Mesendoderm (in vitro differentiated cells): ENCODE measurements around the gene CLCN6.

Experiments used
- DNase-seq: peaks from one replicate; pipeline ENCODE4 v3.0.0; 2013
- H2AK5ac ChIP-seq: 2 replicates; pipeline ENCODE4 v1.6.1; 2013; ENCODE audit warnings: low read length, inconsistent platforms
- H2BK120ac ChIP-seq: 2 replicates; pipeline ENCODE4 v1.6.1; 2013; ENCODE audit warnings: low read depth, mild to moderate bottlenecking, low read length, moderate library complexity, mixed read lengths
- H2BK15ac ChIP-seq: replicated peaks from 2 replicates; pipeline ENCODE4 v1.6.1; 2013; ENCODE audit warnings: low read depth, mild to moderate bottlenecking, moderate library complexity
- H2BK5ac ChIP-seq: 2 replicates; pipeline ENCODE4 v1.6.1; 2013; ENCODE audit warnings: low read length, inconsistent platforms
- H3K18ac ChIP-seq: 2 replicates; pipeline ENCODE4 v1.6.1; 2013; ENCODE audit warnings: mild to moderate bottlenecking, low read length, mixed read lengths
- H3K23ac ChIP-seq: one replicate; pipeline ENCODE4 v1.6.1; 2013; ENCODE audit warnings: low read length
- H3K27ac ChIP-seq: 2 replicates; pipeline ENCODE4 v1.5.1; 2013; ENCODE audit warnings: low read depth, mild to moderate bottlenecking, inconsistent platforms, low read length, moderate library complexity
- H3K27me3 ChIP-seq: 2 replicates; pipeline ENCODE4 v1.6.1; 2013; ENCODE audit warnings: low read length, control low read depth, mild to moderate bottlenecking, inconsistent platforms; ENCODE audit not compliant: insufficient read depth, poor library complexity
- H3K36me3 ChIP-seq: 2 replicates; pipeline ENCODE4 v1.6.1; 2013; ENCODE audit warnings: low read length, inconsistent platforms; ENCODE audit not compliant: control insufficient read depth, insufficient read depth
- H3K4ac ChIP-seq: one replicate; pipeline ENCODE4 v1.6.1; 2013; ENCODE audit warnings: low read depth, mild to moderate bottlenecking, low read length, moderate library complexity
- H3K4me1 ChIP-seq: 2 replicates; pipeline ENCODE4 v1.6.1; 2013; ENCODE audit warnings: low read depth, low read length, inconsistent platforms; ENCODE audit not compliant: control insufficient read depth
- H3K4me2 ChIP-seq: 2 replicates; pipeline ENCODE4 v1.6.1; 2013; ENCODE audit warnings: low read length
- H3K4me3 ChIP-seq: 2 replicates; pipeline ENCODE4 v1.5.1; 2013; ENCODE audit warnings: mild to moderate bottlenecking, low read length
- H3K56ac ChIP-seq: one replicate; pipeline ENCODE4 v1.6.1; 2013; ENCODE audit warnings: low read length
- H3K79me1 ChIP-seq: 2 replicates; pipeline ENCODE4 v1.6.1; 2013; ENCODE audit warnings: low read length, inconsistent platforms
- H3K79me2 ChIP-seq: 2 replicates; pipeline ENCODE4 v1.6.1; 2013; ENCODE audit warnings: mild to moderate bottlenecking, low read length; ENCODE audit not compliant: control insufficient read depth, insufficient read depth
- H3K9ac ChIP-seq: 2 replicates; pipeline ENCODE4 v1.6.1; 2013; ENCODE audit warnings: low read length, inconsistent platforms
- H4K5ac ChIP-seq: one replicate; pipeline ENCODE4 v1.6.1; 2013; ENCODE audit warnings: low read length
- H4K8ac ChIP-seq: one replicate; pipeline ENCODE4 v1.6.1; 2013; ENCODE audit warnings: low read depth, mild to moderate bottlenecking, control low read depth, low read length, moderate library complexity
- WGBS: extraction: QIAGEN DNeasy Blood & Tissue Kit; methylation state at CpG from one replicate; pipeline ENCODE4 v1.1.7; 2013; ENCODE audit warnings: low lambda C conversion rate, missing lambda C conversion rate; ENCODE audit not compliant: insufficient coverage; ENCODE audit errors: extremely low coverage; 5-methylcytosine and 5-hydroxymethylcytosine counted together

The CLCN6 gene

DNA sequence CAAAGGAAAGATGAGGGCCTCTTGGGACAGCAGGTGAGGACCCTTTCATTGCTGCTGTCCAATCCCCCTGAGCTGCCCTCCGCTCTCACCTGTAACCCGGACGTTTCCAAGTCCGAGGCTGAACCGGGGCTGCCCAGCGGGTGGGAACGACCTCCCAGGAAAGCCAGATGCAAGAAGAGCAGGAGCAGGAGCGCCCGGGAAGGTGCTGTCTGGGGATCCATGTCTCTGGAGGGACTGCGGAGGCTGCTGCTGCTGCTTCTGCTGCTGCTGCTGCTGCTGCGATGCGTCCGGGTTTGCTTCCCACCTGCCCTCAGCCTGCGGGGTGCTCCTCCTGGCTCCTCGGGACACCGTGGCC, 52.6 kb downstream of the CLCN6 start, which contains the start of gene NPPB:
NPPB (minus strand) TSS at position 333 of the 355 bp plus-strand sequence; CDS start at position 221, 112 bp downstream.
- H2BK5ac ChIP-seq: no peak within 1 kb of the TSS
- H3K23ac ChIP-seq: no peak within 1 kb of the TSS
- no peaks in the 10 kb centered on the region for H3K79me1 ChIP-seq
- no peaks in the 10 kb centered on the region for H3K4me1 ChIP-seq
- H3K18ac ChIP-seq: no peak within 1 kb of the TSS
- no peak within 1 kb of the TSS for H4K5ac ChIP-seq
- no peak within 1 kb of the TSS for H2BK15ac ChIP-seq
- no peak within 1 kb of the TSS for H3K9ac ChIP-seq
- H3K4me3 ChIP-seq: no peak within 1 kb of the TSS
- H4K8ac ChIP-seq: no peak within 1 kb of the TSS
- H2BK120ac ChIP-seq: no peak within 1 kb of the TSS
- H3K27me3 ChIP-seq: no peaks in the 10 kb centered on the region
- no peaks in the 10 kb centered on the region for H3K36me3 ChIP-seq
- WGBS: no CpG with 5 or more reads among the region's 16 CpGs
- DNase-seq: no peak
- H3K56ac ChIP-seq: no peak within 1 kb of the TSS
- H2AK5ac ChIP-seq: no peak within 1 kb of the TSS
- no peak within 1 kb of the TSS for H3K4ac ChIP-seq
- H3K4me2 ChIP-seq: peak within 1 kb of the TSS; percentile 27
- H3K27ac ChIP-seq: peak within 1 kb of the TSS; percentile 30
- H3K79me2 ChIP-seq: no peaks in the 10 kb centered on the region

DNA sequence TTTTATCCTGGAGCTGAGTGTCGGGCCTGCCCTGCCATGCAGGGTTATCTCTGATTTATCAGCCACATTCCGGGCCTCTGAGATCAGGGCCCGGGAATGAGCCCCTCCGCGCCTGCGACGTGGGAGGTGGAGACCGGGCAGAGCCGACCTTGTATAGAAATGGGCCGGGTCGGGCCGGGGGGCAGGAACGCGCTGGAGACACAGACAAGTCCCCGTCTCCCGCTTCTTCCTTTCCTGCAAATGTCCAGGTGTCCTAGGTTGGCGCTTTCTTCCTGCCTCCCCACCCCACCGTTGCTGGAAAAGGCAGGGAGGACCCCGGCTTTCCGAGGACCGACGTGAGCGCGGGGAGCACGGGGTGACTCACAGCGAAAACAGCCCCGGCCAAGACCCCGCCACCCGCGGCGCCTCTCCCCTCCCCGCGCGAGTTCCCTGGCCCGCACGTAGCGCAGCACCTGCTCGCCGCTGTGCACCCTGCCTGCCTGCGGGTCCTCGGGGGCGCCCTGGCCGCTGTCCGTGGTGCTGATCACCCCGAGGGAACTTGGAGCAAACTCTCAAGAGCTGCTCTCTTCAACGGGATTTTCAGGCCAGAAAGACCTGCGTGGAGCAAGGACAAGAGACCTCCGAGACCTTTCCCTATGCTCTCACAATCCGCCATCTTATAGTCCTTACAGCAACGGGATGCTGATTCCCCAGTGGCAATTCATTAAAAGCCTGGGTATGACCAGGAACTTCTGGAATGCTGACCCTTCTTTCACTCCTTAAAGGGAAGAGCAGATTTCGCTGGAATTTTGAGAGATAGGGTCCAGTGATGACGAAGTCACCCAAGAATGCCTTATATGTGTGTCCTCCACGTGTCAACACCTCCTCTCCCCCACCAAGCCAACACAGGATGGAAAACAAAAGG, 53.2 kb downstream of the CLCN6 start:
- Histone ChIP-seq H4K5ac (no peak overlapping the region), H3K27me3 (no peaks in the 10 kb centered on the region), H3K79me2 (no peaks in the 10 kb centered on the region), H3K4me3 (no peak overlapping the region), H2BK5ac (no peak overlapping the region), H3K18ac (no peak overlapping the region), H3K9ac (no peak overlapping the region), H3K79me1 (no peaks in the 10 kb centered on the region), H2BK120ac (no peak overlapping the region), H2AK5ac (no peak overlapping the region), H2BK15ac (no peak overlapping the region), H3K23ac (no peak overlapping the region), H3K27ac (peak overlapping the region; percentile 30), H4K8ac (no peak overlapping the region), H3K56ac (no peak overlapping the region), H3K4me2 (peak overlapping the region; percentile 27), H3K36me3 (no peaks in the 10 kb centered on the region), H3K4me1 (no peaks in the 10 kb centered on the region), H3K4ac (no peak overlapping the region)
- DNase-seq: peak; percentile 98
- no CpG with 5 or more reads among the region's 53 CpGs for WGBS

DNA sequence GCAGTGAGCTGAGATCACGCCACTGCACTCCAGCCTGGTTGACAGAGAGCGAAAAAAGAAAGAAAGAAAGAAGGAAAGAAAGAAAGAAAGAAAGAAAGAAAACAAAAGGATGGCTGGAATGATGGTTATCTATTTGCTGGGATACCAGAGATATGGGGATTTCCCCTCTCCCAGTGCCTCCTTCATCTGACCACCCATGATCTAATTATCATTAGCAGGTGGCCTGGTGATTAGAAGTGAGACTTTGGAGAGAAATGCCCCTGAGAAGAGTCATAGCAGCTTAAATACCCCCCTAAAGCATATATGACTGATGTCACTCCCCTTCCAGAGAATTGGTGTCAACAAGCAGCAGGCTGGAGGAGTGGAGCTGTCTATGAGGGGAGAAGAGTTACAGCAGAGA, 54.1 kb downstream of the CLCN6 start:
- Histone ChIP-seq H2BK120ac (no peak overlapping the region), H2BK15ac (no peak overlapping the region), H3K4me1 (no peaks in the 10 kb centered on the region), H3K36me3 (no peaks in the 10 kb centered on the region), H3K4me2 (no peak overlapping the region), H3K9ac (no peak overlapping the region), H3K23ac (no peak overlapping the region), H4K8ac (no peak overlapping the region), H4K5ac (no peak overlapping the region), H3K27ac (no peak overlapping the region), H2AK5ac (no peak overlapping the region), H3K27me3 (no peaks in the 10 kb centered on the region), H3K79me2 (no peaks in the 10 kb centered on the region), H2BK5ac (no peak overlapping the region), H3K79me1 (no peaks in the 10 kb centered on the region), H3K4ac (no peak overlapping the region), H3K56ac (no peak overlapping the region), H3K4me3 (no peak overlapping the region), H3K18ac (no peak overlapping the region)
- no CpG with 5 or more reads among the region's 2 CpGs for WGBS
- peak; percentile 72 for DNase-seq

DNA sequence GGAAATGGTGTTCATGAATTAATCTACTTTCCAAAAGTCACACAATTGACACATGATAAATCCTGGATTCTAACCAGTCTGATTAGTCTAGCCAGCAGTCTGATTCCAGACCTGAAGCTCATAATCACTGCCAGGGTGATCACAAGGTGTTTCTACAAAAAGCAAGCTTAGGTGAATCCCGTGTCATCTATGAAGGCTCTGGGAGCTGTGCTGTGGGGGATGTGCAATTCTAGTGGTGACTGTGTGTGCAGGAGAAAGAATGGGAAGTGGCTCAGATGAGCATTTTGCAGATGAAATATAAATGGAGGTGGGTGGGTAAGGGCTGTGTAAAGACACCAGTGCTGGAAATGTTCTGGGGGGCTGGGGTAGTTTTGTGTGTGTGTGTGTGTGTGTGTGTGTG, 54.6 kb downstream of the CLCN6 start:
- no peak overlapping the region for H4K8ac ChIP-seq
- no peak overlapping the region for H2BK5ac ChIP-seq
- no peak overlapping the region for H2AK5ac ChIP-seq
- no peak overlapping the region for H3K27ac ChIP-seq
- DNase-seq: no peak
- H3K4me2 ChIP-seq: no peak overlapping the region
- no peak overlapping the region for H2BK15ac ChIP-seq
- no peak overlapping the region for H3K23ac ChIP-seq
- H3K27me3 ChIP-seq: no peaks in the 10 kb centered on the region
- no peak overlapping the region for H4K5ac ChIP-seq
- no peaks in the 10 kb centered on the region for H3K79me2 ChIP-seq
- no peak overlapping the region for H2BK120ac ChIP-seq
- WGBS: no CpG with 5 or more reads among the region's 1 CpG
- no peak overlapping the region for H3K9ac ChIP-seq
- H3K4me3 ChIP-seq: no peak overlapping the region
- no peaks in the 10 kb centered on the region for H3K79me1 ChIP-seq
- no peaks in the 10 kb centered on the region for H3K36me3 ChIP-seq
- H3K4me1 ChIP-seq: no peaks in the 10 kb centered on the region
- H3K56ac ChIP-seq: no peak overlapping the region
- H3K18ac ChIP-seq: no peak overlapping the region
- no peak overlapping the region for H3K4ac ChIP-seq

DNA sequence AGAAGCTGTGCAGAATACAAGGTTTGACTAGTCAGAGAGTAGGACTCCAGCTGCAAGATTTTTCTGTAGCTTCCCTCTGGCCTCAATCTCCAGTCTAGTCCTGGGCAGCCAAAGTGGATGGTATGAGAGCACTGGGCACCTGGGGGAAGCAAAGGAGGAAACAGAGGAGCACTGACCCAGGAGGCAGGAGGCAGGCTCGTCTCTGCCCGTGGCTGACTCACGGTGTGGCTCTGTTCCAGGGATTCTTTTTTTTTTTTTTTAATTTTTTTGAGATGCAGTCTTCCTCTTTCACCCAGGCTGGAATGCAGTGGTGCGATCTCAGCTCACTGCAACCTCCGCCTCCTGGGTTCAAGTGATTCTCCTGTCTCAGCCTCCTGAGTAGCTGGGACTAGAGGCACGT, 56.9 kb downstream of the CLCN6 start:
- no peak overlapping the region for H2BK5ac ChIP-seq
- H3K56ac ChIP-seq: no peak overlapping the region
- H3K27ac ChIP-seq: no peak overlapping the region
- no peak overlapping the region for H3K9ac ChIP-seq
- no peaks in the 10 kb centered on the region for H3K79me1 ChIP-seq
- H3K27me3 ChIP-seq: no peaks in the 10 kb centered on the region
- H2BK15ac ChIP-seq: no peak overlapping the region
- H3K79me2 ChIP-seq: no peaks in the 10 kb centered on the region
- H2BK120ac ChIP-seq: no peak overlapping the region
- DNase-seq: no peak
- H3K36me3 ChIP-seq: no peaks in the 10 kb centered on the region
- no peak overlapping the region for H3K4me2 ChIP-seq
- no peak overlapping the region for H4K8ac ChIP-seq
- H4K5ac ChIP-seq: no peak overlapping the region
- H3K18ac ChIP-seq: no peak overlapping the region
- no CpG with 5 or more reads among the region's 6 CpGs for WGBS
- H3K4me3 ChIP-seq: no peak overlapping the region
- H3K23ac ChIP-seq: no peak overlapping the region
- no peak overlapping the region for H3K4ac ChIP-seq
- no peaks in the 10 kb centered on the region for H3K4me1 ChIP-seq
- H2AK5ac ChIP-seq: no peak overlapping the region
